GM18526 (cell line): ENCODE measurements around the gene MED9.

Experiments used
- POLR2A ChIP-seq: IDR thresholded peaks from 3 replicates; pipeline ENCODE4 v1.6.1; 2011; ENCODE audit not compliant: insufficient read length; ENCODE audit errors: extremely low read depth

MED9 gene

DNA sequence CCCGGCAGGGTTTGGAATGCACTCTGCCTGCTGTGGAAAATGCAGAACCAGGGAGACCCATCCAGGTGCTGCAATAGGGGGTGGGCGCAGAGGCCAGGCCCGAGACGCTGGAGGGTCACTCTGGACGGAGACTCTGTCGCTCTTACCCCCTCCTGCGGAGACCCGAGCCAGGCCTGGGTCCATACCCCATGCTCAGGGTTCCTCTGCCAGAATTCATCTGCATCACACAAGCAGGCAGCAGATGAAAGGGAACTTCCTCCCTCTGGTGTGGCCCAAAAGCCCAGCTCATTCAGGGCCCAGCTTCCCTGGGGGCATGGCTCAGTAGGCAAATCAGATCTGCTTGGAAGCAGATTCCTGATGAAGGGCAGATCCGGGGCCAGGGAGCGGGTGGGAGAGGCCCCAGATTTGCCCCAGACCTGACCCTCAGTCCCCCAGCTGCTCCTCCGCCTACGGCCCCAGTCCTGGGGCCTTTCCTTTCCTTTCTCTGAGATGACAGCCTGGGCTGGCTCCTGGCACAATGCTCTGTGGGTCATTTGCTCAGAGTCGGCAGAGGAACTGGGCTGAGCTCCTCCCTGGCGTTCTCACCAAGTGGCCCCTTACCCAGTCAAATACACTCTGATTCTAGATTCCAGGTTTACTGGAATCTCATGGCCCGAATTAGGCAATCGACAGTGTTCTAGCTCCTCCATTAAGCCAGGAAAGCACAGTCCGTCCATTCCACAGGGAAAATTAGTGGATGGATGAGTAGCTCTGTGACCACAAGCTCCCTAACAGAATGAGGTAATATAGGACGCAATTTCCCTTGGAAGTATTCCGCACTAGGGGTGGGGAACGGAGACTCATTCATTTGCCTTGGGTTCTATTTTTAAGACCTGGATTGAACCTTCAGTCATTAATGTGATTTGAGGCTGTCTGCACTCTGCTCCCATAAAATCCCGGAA, 38.5 kb downstream of the MED9 start:
- no peak for TF ChIP-seq POLR2A

- no peak for TF ChIP-seq POLR2A
Observed at GRCh38 chr17:17515934-17516930, 39.4 kb downstream of the MED9 start.

GRCh38 chr17:17516941-17517720, 40.3 kb downstream of the MED9 start:
- no peak for TF ChIP-seq POLR2A

GRCh38 chr17:17518014-17518413, 41.2 kb downstream of the MED9 start:
- no peak for TF ChIP-seq POLR2A

- TF ChIP-seq POLR2A, result no peak
Observed at GRCh38 chr17:17518951-17519350, 42.2 kb downstream of the MED9 start.

DNA sequence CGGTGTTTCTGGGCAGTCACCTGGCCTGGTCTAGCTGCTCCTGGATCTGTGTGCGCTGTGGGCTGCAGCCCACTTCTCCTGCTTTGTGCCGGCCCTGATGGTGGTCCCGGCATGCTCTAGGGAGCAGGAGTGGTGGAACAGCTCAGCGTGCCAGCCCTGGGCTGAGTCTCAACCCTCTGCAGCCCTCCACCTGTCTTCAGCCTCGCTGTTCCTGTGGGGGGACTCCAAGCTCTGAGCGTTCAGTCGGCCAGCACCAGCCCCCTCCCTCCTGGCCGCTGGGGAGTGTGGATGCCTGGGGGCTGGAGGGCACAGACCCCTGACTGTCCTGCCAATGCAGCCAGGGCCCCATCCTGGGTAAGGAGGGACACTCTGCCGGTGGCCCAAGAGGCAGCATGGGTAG, 43.1 kb downstream of the MED9 start:
- no peak for TF ChIP-seq POLR2A

GRCh38 chr17:17520599-17521232, 43.9 kb downstream of the MED9 start:
- no peak for TF ChIP-seq POLR2A

- TF ChIP-seq POLR2A, result no peak
Observed at GRCh38 chr17:17523001-17523730, 46.4 kb downstream of the MED9 start.

- no peak for TF ChIP-seq POLR2A
Observed at GRCh38 chr17:17523731-17524490, 47.1 kb downstream of the MED9 start.

DNA sequence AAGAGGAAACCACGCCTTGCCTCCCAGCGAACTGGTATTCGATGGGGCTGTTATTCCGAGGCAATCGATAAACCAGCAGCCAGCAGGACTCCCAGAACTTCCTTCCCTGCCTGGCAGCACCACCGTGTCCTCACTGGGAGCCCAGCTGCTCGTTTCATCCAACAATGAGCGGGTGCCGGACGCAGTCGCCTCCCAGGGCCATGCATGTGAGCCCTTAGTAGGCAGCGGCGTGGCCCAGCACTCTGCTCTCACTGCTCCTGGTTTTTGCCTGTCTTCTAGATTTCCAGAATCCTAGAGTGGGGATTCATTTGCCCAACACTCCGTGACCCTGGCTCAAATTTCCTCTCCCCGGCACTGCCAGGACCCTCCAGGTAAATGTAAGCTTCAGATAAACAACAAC, 48.5 kb downstream of the MED9 start:
- no peak for TF ChIP-seq POLR2A

GRCh38 chr17:17525956-17526355, 49.2 kb downstream of the MED9 start:
- no peak for TF ChIP-seq POLR2A

GRCh38 chr17:17526369-17526768, 49.6 kb downstream of the MED9 start:
- no peak for TF ChIP-seq POLR2A

DNA sequence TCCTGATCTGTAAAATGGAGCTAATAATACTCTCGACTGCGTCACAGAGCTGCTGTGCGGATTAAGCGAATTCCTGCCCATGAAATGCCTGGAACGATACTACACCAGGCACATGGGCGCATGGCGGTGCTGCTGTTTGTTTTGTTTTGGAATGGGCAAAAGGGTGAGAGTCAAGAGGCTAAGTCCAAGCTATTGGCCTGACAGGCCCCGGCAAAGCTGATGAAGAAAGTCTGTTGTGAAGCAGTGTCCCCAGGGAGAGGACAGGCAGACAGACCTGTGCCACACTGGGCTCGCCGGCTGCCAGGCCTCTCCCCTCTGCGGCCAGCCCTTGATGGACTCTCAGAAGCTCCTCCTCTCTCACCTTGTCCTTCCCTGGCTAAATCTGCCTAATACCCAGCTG, 50.7 kb downstream of the MED9 start:
- TF ChIP-seq POLR2A, result no peak
